Right forelimb (tissue), 1 donor: ENCODE results near the gene ADGRG6.
"Not testable (repeated sequence)": the region's sequence is repeated elsewhere in the genome, so short reads cannot be mapped to it uniquely, and the experiment has no call there.

ENCODE experiments used
- DNase-seq: peaks from one replicate; pipeline ENCODE4 v3.0.0-alpha.2; 2018

ADGRG6 gene

GRCh38 chr6:142322504-142323198 lies 20.8 kb downstream of the ADGRG6 start:
- no peak for DNase-seq

DNA sequence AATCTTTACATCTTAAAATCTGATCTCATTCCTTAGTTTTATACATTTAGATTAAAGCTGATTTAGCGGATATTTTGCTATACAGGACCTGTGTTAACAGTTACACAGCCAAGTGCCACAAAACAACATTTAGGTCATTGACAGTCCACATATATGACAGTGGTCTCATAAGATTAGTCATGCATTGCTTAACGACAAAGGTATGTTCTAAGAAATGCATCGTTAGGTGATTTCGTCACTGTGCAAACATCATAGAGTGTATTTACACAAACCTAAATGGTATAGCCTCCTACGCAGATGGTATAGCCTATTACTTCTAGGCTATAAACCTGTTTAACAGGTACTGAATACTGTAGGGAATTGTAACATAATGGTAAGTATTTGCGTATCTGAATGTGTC lies 21.6 kb downstream of the ADGRG6 start:
- no peak for DNase-seq

DNA sequence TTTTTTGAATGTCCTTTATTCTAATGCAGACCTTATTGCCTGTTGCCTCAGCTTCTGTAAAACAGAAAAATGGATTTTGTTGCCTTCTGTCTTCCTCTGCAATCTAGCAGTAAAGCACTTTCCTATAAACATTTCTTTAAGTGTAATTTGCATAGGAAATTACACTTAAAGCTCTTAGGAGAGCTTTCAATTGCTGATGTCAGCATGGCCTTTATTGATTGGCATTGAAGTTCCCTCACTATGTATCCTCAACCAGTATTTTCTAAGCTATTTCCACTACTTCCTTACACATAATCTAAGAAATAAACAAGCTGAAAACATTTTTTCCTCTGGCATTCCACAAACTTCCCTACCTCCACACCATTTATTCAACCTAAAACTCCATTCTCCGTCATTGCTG lies 22.3 kb downstream of the ADGRG6 start:
- DNase-seq, result no peak

- no peak for DNase-seq
Observed at GRCh38 chr6:142325111-142325510, 23.3 kb downstream of the ADGRG6 start.

DNA sequence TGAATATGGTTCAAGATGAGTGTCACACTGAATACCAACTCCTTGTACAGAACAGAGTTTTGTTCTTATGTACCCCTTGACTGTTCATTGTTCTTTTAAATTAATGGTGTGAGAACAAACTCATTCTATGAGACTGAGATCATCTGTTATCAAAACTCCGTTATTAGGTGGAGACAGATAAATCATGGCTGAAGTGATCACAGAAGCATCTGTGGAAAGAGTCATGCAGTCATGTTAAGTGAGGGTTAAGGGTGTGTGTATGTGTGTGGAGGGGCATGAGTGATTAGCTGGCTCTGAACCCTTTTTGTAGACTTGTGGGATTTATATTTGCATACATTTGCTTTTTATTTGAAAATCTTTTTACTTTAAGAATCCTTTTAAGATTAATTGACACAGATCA lies 24.7 kb downstream of the ADGRG6 start:
- DNase-seq, result no peak

DNA sequence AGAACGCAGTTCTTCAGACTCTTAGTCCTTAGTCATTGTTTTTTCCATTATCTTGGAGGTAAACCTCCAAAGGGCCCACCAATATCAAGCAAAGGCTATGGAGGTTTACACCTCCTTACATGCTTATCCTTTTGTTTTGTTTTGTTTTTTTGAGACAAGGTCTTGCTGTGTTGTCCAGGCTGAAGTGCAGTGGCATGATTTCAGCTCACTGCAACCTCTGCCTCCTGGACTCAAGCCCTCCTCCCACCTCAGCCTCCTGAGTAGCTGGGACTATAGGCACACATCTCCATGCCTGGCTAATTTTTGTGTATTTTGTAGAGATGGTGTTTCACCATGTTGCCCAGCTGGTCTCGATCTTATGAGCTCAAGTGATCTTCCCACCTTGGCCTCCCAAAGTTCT lies 26.3 kb downstream of the ADGRG6 start:
- no peak for DNase-seq

GRCh38 chr6:142329486-142330113 lies 27.8 kb downstream of the ADGRG6 start:
- no peak for DNase-seq

DNA sequence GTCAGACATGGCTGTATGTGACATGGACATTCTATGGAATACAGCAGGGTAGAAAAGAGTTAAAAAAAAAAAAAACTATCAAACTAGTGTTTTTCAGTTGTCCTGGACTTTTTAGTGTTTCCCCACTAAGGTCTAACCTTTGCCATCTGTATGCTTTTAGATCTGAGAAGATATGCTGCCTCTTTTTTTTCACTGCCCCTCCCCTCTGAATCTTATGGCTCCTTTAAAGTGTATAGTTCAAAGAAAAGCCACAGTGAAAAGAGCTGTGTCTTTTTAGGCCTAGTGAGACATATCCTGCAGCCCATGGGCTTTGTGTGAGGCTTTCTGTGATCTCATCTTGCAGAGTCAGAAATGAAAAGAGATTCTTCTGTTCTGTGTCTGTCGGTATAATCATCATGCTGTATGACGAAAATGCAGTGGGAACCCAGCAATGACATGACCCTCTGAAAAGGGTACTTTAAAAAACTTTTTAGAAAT lies 29.3 kb downstream of the ADGRG6 start:
- DNase-seq, result no peak

GRCh38 chr6:142331601-142332000 lies 29.8 kb downstream of the ADGRG6 start:
- DNase-seq, result no peak

- DNase-seq, result no peak
Observed at GRCh38 chr6:142332393-142333098, 30.7 kb downstream of the ADGRG6 start.

- no peak for DNase-seq
Observed at GRCh38 chr6:142333431-142333830, 31.6 kb downstream of the ADGRG6 start.

- no peak for DNase-seq
Observed at GRCh38 chr6:142334294-142334693, 32.5 kb downstream of the ADGRG6 start.

GRCh38 chr6:142335415-142335814 lies 33.6 kb downstream of the ADGRG6 start:
- DNase-seq, result no peak

GRCh38 chr6:142336183-142336582 lies 34.4 kb downstream of the ADGRG6 start:
- DNase-seq, result no peak

DNA sequence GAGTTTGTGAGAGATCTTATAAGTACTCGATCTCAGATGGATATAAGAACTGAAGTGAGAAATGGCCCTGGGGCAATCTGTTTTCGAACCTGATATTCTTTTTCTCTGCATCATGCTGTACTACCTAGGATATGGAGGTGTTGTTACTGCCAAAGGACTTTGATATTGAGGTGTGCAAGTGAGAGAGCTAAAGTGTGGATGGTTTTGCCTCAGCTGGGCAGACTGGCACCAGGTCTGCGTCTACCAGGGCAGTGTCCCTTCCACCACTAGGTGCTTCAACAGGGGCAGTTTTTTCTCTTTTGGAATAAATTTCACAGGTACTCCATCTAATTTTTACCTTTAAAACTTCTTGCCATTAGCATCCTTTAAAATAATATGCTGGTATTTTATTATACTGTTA lies 35.0 kb downstream of the ADGRG6 start:
- DNase-seq, result no peak

- DNase-seq, result no peak
Observed at GRCh38 chr6:142339113-142339512, 37.3 kb downstream of the ADGRG6 start.

- no peak for DNase-seq
Observed at GRCh38 chr6:142339968-142340658, 38.3 kb downstream of the ADGRG6 start.

- no peak for DNase-seq
Observed at GRCh38 chr6:142341855-142342330, 40.1 kb downstream of the ADGRG6 start.

GRCh38 chr6:142342986-142343385 lies 41.2 kb downstream of the ADGRG6 start:
- no peak for DNase-seq

DNA sequence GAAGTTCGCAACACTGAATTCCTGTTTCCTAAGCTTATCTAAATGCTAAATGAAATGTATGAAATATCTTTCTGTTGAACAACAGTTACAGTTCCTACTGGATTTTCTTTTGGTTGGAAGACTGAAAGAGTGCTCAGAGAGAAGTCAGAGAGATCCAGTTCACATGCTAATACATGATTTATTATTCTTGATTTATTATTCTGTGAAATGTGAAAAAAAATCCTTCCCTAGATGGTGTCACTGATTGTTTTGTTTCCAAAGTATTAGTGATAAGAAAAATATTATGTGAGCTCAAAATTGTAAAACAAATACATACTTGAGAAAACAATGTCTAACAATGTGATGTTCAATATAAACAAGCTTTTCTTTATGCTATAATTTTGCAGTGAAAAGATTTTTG lies 42.1 kb downstream of the ADGRG6 start:
- no peak for DNase-seq

DNA sequence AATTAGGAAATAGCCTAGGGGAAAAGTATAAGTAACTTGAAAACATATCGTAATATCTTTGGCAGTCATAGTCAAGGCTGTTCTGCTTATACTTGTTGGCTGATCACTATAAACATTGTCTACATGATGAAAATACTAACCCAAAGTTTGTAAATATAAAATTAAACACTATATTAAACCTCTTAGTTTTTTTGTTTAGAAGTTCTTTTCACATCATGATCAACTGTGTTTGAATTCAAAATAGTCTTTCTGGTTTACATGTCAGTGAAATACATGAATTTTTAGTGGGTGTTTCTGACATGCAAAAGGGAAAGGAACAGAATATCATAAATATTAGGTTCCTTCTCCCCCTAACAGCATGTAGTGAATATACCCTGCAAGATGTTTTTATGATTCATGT lies 43.5 kb downstream of the ADGRG6 start:
- no peak for DNase-seq

- not testable (repeated sequence) for DNase-seq
Observed at GRCh38 chr6:142346166-142346565, 44.4 kb downstream of the ADGRG6 start.

DNA sequence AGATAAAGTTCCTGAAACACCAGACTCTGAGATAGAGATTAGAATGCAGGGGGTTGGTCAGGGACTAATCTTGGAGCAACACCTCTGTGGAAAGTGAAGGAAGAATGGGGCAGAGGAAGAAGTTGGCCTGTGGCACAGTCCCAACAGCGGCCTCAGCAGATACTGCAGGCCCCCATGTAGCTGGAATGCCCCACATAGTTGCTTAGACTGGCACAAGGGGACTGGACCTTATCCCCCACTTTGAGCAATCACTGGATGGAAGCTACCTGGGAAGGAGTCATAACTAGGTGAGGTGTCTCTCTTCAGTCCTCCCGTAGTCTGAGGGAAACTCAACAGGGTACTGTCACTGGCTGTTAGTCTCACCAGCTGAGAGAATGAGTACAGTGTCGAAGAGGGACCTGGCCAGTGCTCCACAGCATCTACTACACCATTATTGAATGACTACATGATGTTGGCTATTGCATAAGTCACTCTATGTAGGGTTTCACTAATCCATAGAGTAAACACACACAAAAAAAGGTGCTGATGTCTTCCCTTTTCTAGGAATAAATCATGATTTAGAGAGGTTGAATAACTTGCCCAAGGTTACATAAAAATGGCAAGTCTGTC lies 47.5 kb downstream of the ADGRG6 start:
- no peak for DNase-seq
